ENCODE measurements around the gene UBE2J2.

DNA sequence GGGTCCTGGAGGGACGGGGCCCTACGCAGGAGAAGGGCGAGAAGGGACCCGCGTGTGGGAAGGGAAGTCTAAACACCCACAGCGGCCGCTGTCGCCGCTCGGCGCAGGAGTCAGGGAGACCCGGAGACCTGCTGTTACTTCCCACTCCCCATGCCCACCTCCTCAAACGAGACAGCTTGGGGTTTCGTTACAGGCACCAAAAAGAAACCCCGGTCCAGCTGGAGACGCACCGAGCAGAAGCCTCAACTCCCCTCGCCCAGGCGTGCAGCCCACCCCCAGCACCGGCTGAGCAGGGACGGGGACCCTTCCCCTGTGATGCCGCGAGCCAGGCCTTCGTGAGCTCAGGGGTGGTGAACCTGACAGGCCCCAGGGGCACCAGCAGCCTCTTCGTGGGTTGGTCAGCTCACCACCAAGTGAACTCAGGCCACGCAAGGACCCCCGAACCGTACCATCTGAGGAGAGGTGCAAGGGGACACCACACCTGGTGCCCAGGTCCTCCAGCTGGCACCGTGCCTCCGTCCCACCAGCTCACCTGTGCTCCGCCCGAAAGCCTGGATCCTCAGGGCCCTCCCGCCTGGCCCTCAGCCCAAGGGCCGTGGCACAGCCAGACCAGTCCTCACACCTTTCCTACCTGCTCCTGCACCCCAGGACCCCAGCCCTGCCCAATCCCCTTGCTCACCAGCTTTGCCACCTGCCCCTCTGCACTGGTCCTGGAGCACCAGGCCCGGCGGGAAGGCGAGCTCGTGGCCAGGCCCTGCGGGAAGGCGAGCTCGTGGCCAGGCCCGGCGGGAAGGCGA is 46.9 kb downstream of the UBE2J2 start:
- no peak for TF ChIP-seq CTCF (IDR thresholded peaks at IDR 0.05; ENCODE audit: low read depth, low read length)
- TF ChIP-seq EZH2phosphoT487 (IDR thresholded peaks at IDR 0.05; ENCODE audit: low read depth), result no peak

Data from OCI-LY3 (cell line).